CD4-positive, alpha-beta memory T cell (primary cell): ENCODE measurements around the gene S100Z. TPM values are rescaled to one million over a fixed set of nuclear protein-coding genes. Genes with fewer than 3 reads are reported as not detected.
"Not testable (repeated sequence)": the region's sequence is repeated elsewhere in the genome, so short reads cannot be mapped to it uniquely, and the experiment has no call there.

Experiments used
- CTCF ChIA-PET: fragments of 350-600 bp; sonication (Branson Sonifier 250); formaldehyde crosslinking; loops from one replicate; lab custom pipeline; 2021; ENCODE audit warnings: inconsistent platforms; ENCODE audit not compliant: partially characterized antibody; lab: Charles Lee
- POLR2A ChIA-PET: fragments of 350-600 bp; sonication (Branson Sonifier 250); formaldehyde crosslinking; loops from one replicate; lab custom pipeline; 2021; ENCODE audit not compliant: partially characterized antibody; lab: Charles Lee
- DNase-seq, 5 donors: peaks; one replicate each; pipeline versions ENCODE4 v3.0.0 to v3.0.0-alpha.2; 2020 to 2022; ENCODE audit warnings: mixed read lengths in 1 of 5
- H3K27ac ChIP-seq: one replicate; pipeline ENCODE4 v1.7.0; 2013; ENCODE audit warnings: low read depth, low read length
- H3K27me3 ChIP-seq: 2 replicates; pipeline ENCODE4 v1.7.0; 2013; ENCODE audit warnings: mild to moderate bottlenecking, low read length, moderate library complexity; ENCODE audit not compliant: insufficient read depth
- H3K36me3 ChIP-seq: 2 replicates; pipeline ENCODE4 v1.7.0; 2013; ENCODE audit warnings: mild to moderate bottlenecking, low read length, moderate library complexity; ENCODE audit not compliant: insufficient read depth
- H3K4me1 ChIP-seq: 2 replicates; pipeline ENCODE4 v1.7.0; 2013; ENCODE audit warnings: mild to moderate bottlenecking, low read length, moderate library complexity; ENCODE audit not compliant: insufficient read depth
- H3K4me3 ChIP-seq, 2 donors: one replicate each; pipeline ENCODE4 v1.7.0; 2013; ENCODE audit warnings: low read length in 2 of 2, mild to moderate bottlenecking in 1 of 2
- H3K9me3 ChIP-seq, 2 donors: one replicate each; pipeline ENCODE4 v1.7.0; 2013; ENCODE audit warnings: low read length in 2 of 2, control low read depth in 1 of 2; ENCODE audit not compliant: control insufficient read depth in 1 of 2
- H3K27ac Mint-ChIP-seq, 7 donors: one replicate each; pipeline ENCODE4 v1.8.0; 2020 to 2021; ENCODE audit warnings: mixed read lengths in 7 of 7, mild to moderate bottlenecking in 6 of 7, inconsistent platforms in 3 of 7, moderate library complexity in 3 of 7
- H3K27me3 Mint-ChIP-seq, 2 donors: one replicate each; pipeline ENCODE4 v1.8.0; 2020 to 2021; ENCODE audit warnings: mixed read lengths in 2 of 2
- H3K36me3 Mint-ChIP-seq, 2 donors: one replicate each; pipeline ENCODE4 v1.8.0; 2020 to 2021; ENCODE audit warnings: mixed read lengths in 2 of 2, inconsistent platforms in 1 of 2, mild to moderate bottlenecking in 1 of 2
- H3K4me1 Mint-ChIP-seq, 4 donors: one replicate each; pipeline ENCODE4 v1.8.0; 2020 to 2021; ENCODE audit warnings: mixed read lengths in 4 of 4, mild to moderate bottlenecking in 1 of 4
- H3K4me3 Mint-ChIP-seq, 8 donors: one replicate each; pipeline ENCODE4 v1.8.0; 2020 to 2021; ENCODE audit warnings: mixed read lengths in 8 of 8, mild to moderate bottlenecking in 7 of 8, moderate library complexity in 6 of 8, inconsistent platforms in 3 of 8
- H3K9me3 Mint-ChIP-seq, 8 donors: one replicate each; pipeline ENCODE4 v1.8.0; 2020 to 2021; ENCODE audit warnings: mixed read lengths in 8 of 8, mild to moderate bottlenecking in 5 of 8, inconsistent platforms in 3 of 8, moderate library complexity in 1 of 8
- intact Hi-C: fragments of 100-400 bp; cut with micrococcal nuclease; formaldehyde crosslinking; loops from one replicate; pipeline ENCODE4 v1.15.1; 2023
- polyA plus RNA-seq, 2 donors: library from polyadenylated mRNA; unstranded; fragments of 300-500 nt; fragmentation: Illumina TruSeq; gene quantifications; one replicate each; pipeline ENCODE4 v1.2.3, GENCODE V29; 2021
- total RNA-seq, 2 experiments: library from RNA; stranded (reverse); gene quantifications; one replicate each; pipeline ENCODE4 v1.2.3, GENCODE V29; 2021

Gene S100Z
- total and polyA plus RNA-seq, 4 experiments from 2014 or later = 0.13 to 2.3 (median 1.4) TPM

GRCh38 chr5:76807296-76807695 lies 42.5 kb upstream of the S100Z start:
- Histone ChIP-seq H3K27me3 (no peaks in the 10 kb centered on the region), H3K36me3 (no peaks in the 10 kb centered on the region), H3K27ac (no peak overlapping the region), H3K9me3 (no peaks in the 10 kb centered on the region), H3K4me1 (no peaks in the 10 kb centered on the region), H3K4me3 (no peak overlapping the region)
- Mint-ChIP-seq H3K27me3 (no peaks in the 10 kb centered on the region), H3K4me3 (no peak overlapping the region), H3K4me1 (no peaks in the 10 kb centered on the region), H3K36me3 (no peaks in the 10 kb centered on the region), H3K27ac (no peak overlapping the region), H3K9me3 (no peaks in the 10 kb centered on the region)
- ChIA-PET POLR2A (interaction anchor here (0.9 kb wide), 1 partner anchor 49 kb away, joined by 3 read pairs; no protein-coding TSS in a partner anchor), CTCF (interaction anchor here (0.8 to 2.0 kb wide), 2 partner anchors 10 to 192 kb away, joined by 3 to 5 read pairs; no protein-coding TSS in a partner anchor)
- intact Hi-C loops = no loop called here
- no peak for DNase-seq

GRCh38 chr5:76808141-76808691 lies 41.6 kb upstream of the S100Z start:
- no peaks in the 10 kb centered on the region for H3K4me1 ChIP-seq
- no peaks in the 10 kb centered on the region for H3K4me1 Mint-ChIP-seq
- no peaks in the 10 kb centered on the region for H3K9me3 ChIP-seq
- no peaks in the 10 kb centered on the region for H3K36me3 Mint-ChIP-seq
- H3K4me3 Mint-ChIP-seq = no peak overlapping the region
- no peaks in the 10 kb centered on the region for H3K9me3 Mint-ChIP-seq
- H3K27me3 ChIP-seq = no peaks in the 10 kb centered on the region
- POLR2A ChIA-PET = no interaction called here
- no peak overlapping the region for H3K4me3 ChIP-seq
- H3K27ac ChIP-seq = no peak overlapping the region
- no peak for DNase-seq
- H3K36me3 ChIP-seq = no peaks in the 10 kb centered on the region
- H3K27ac Mint-ChIP-seq = no peak overlapping the region
- H3K27me3 Mint-ChIP-seq = no peaks in the 10 kb centered on the region
- intact Hi-C loops = no loop called here
- CTCF ChIA-PET = no interaction called here

- Mint-ChIP-seq H3K27me3 (no peaks in the 10 kb centered on the region), H3K4me3 (no peak overlapping the region), H3K4me1 (peaks cover 0 to under 1% (median 0%) of the 10 kb centered on the region in 4 donors), H3K36me3 (no peaks in the 10 kb centered on the region), H3K9me3 (no peaks in the 10 kb centered on the region), H3K27ac (no peak overlapping the region)
- no peak overlapping the region for H3K27ac ChIP-seq
- no peaks in the 10 kb centered on the region for H3K27me3 ChIP-seq
- DNase-seq = no peak
- no peaks in the 10 kb centered on the region for H3K4me1 ChIP-seq
- H3K4me3 ChIP-seq = no peak overlapping the region
- ChIA-PET POLR2A (no interaction called here), CTCF (no interaction called here)
- intact Hi-C loops = no loop called here
- H3K9me3 ChIP-seq = no peaks in the 10 kb centered on the region
- H3K36me3 ChIP-seq = no peaks in the 10 kb centered on the region
Measured at GRCh38 chr5:76809141-76809540, 40.7 kb upstream of the S100Z start.

DNA sequence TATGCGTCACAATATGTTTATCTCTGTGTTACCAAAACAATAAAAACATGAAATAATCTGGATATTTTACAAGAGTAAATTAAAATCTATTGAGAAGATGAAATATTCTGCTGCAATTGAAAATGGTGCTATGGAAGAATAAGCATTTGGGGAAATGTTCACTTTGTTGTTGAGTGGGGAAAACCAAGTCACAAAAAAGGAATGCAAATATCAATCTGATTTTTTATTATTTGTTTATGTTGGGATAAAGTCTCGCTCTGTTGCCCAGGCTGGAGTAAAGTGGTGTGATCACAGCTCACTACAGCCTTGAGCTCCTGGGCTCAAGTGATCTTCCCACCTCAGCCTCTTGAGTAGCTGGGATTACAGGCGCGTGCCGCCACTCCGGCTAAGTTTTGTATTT lies 39.6 kb upstream of the S100Z start:
- Mint-ChIP-seq H3K9me3 (no peaks in the 10 kb centered on the region), H3K27me3 (no peaks in the 10 kb centered on the region), H3K4me3 (no peak overlapping the region), H3K27ac (no peak overlapping the region), H3K4me1 (peaks cover 0 to 2% (median 0%) of the 10 kb centered on the region in 4 donors), H3K36me3 (no peaks in the 10 kb centered on the region)
- no peak for DNase-seq
- Histone ChIP-seq H3K27ac (no peak overlapping the region), H3K27me3 (no peaks in the 10 kb centered on the region), H3K4me1 (no peaks in the 10 kb centered on the region), H3K36me3 (no peaks in the 10 kb centered on the region), H3K9me3 (no peaks in the 10 kb centered on the region), H3K4me3 (no peak overlapping the region)
- intact Hi-C loops = no loop called here
- ChIA-PET CTCF (no interaction called here), POLR2A (no interaction called here)

DNA sequence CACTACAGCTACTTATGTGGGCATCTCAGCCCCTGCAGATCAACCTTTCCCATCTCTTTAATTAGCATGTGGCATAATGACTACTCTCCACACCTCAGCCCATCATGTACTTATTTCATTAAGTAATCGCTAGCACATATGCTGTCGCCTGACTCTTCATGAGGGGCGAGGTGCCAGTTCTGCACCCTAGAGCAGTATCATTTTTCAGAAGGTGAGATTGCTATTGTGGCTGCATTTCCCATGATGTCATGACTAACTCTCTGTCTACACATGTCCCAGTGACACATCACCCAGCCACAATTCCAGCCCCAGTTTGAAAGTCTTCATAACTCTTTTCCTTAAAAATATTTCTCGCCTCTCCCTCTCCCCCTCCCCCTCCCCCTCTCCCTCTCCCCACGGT lies 38.6 kb upstream of the S100Z start:
- Mint-ChIP-seq H3K27me3 (no peaks in the 10 kb centered on the region), H3K4me3 (no peak overlapping the region), H3K36me3 (no peaks in the 10 kb centered on the region), H3K27ac (no peak overlapping the region), H3K9me3 (no peaks in the 10 kb centered on the region), H3K4me1 (peaks cover 0 to 2% (median 0%) of the 10 kb centered on the region in 4 donors)
- Histone ChIP-seq H3K36me3 (no peaks in the 10 kb centered on the region), H3K9me3 (no peaks in the 10 kb centered on the region), H3K27ac (no peak overlapping the region), H3K4me3 (no peak overlapping the region), H3K27me3 (no peaks in the 10 kb centered on the region), H3K4me1 (no peaks in the 10 kb centered on the region)
- CTCF ChIA-PET = no interaction called here
- no peak for DNase-seq
- intact Hi-C loops = no loop called here
- POLR2A ChIA-PET = no interaction called here

- intact Hi-C loops, H3K9me3 ChIP-seq, H3K27ac ChIP-seq, H3K27ac Mint-ChIP-seq, H3K4me3 Mint-ChIP-seq, H3K4me1 Mint-ChIP-seq, DNase-seq, H3K9me3 Mint-ChIP-seq, CTCF ChIA-PET, H3K4me3 ChIP-seq, POLR2A ChIA-PET, H3K27me3 Mint-ChIP-seq, H3K36me3 Mint-ChIP-seq, H3K36me3 ChIP-seq, H3K4me1 ChIP-seq, H3K27me3 ChIP-seq: not testable (repeated sequence)
Measured at GRCh38 chr5:76812209-76812608, 37.6 kb upstream of the S100Z start.

GRCh38 chr5:76813982-76814562 lies 35.7 kb upstream of the S100Z start:
- H3K9me3 Mint-ChIP-seq = no peaks in the 10 kb centered on the region
- Histone ChIP-seq H3K4me3 (no peak overlapping the region), H3K9me3 (no peaks in the 10 kb centered on the region), H3K4me1 (peaks cover 6% of the 10 kb centered on the region), H3K36me3 (no peaks in the 10 kb centered on the region), H3K27me3 (no peaks in the 10 kb centered on the region), H3K27ac (no peak overlapping the region)
- CTCF ChIA-PET = no interaction called here
- H3K36me3 Mint-ChIP-seq = no peaks in the 10 kb centered on the region
- H3K4me3 Mint-ChIP-seq = no peak overlapping the region
- intact Hi-C loops = no loop called here
- no peak for DNase-seq
- peak overlapping the region in 1 of 7 donors; percentile 40 for H3K27ac Mint-ChIP-seq
- POLR2A ChIA-PET = no interaction called here
- peaks cover 5 to 8% (median 7%) of the 10 kb centered on the region in 4 donors for H3K4me1 Mint-ChIP-seq
- H3K27me3 Mint-ChIP-seq = peaks cover 0 to 3% of the 10 kb centered on the region in 2 donors
